ENCODE measurements around the gene LRMDA. TPM values are rescaled to one million over a fixed set of nuclear protein-coding genes. Genes with fewer than 3 reads are reported as not detected.
"Not testable (repeated sequence)": the region's sequence is repeated elsewhere in the genome, so short reads cannot be mapped to it uniquely, and the experiment has no call there.

LRMDA gene
- total RNA-seq, 1 experiment from 2014 or later, result 0.24 TPM

- no peak overlapping the region for H3K27ac ChIP-seq
- DNase-seq, result no peak
- no peaks in the 10 kb centered on the region for H3K9me3 ChIP-seq (replicated peaks)
- no peaks in the 10 kb centered on the region for H3K36me3 ChIP-seq
- H3K27me3 ChIP-seq, result no peaks in the 10 kb centered on the region
- H3K4me3 ChIP-seq, result no peak overlapping the region
- no peaks in the 10 kb centered on the region for H3K4me1 ChIP-seq
These were observed 307.5 kb downstream of the LRMDA start for GRCh38 chr10:75738924-75739323.

DNA sequence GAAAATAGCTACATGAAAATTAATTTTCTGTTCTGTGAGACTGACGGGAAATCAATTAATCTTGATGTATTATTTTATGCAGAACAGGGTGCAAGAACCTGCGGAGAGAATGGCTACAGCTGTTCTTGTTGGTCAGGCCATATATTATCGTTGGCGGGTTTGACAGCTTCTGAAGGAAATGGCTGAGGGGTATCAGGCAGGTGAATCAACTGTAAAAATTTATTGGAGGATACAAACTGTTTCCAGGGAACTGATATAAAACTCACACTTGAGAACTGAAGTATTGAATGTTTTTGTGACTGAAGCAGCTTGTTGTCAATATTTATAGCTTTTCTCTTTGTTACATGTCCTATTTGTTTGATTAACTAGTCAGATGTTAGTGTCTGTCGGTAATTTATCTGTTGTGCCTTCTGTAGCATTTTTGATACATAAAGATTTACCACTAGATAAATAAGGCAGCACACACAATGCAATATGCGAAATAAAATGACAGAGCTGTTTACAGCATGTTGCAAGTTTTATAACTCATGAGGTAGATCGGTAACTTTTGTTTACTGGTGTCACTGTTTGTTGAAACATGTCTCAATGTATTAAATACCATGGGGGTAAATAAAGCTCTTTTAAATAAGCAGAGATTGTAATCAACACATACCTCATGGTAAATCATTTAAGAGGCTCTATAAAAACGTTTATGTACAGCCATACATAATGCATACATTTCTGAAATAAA is 308.2 kb downstream of the LRMDA start:
- H3K27me3 ChIP-seq, result no peaks in the 10 kb centered on the region
- no peaks in the 10 kb centered on the region for H3K4me1 ChIP-seq
- no peaks in the 10 kb centered on the region for H3K36me3 ChIP-seq
- DNase-seq, result no peak
- H3K9me3 ChIP-seq (replicated peaks), result no peaks in the 10 kb centered on the region
- H3K4me3 ChIP-seq, result no peak overlapping the region
- no peak overlapping the region for H3K27ac ChIP-seq

DNA sequence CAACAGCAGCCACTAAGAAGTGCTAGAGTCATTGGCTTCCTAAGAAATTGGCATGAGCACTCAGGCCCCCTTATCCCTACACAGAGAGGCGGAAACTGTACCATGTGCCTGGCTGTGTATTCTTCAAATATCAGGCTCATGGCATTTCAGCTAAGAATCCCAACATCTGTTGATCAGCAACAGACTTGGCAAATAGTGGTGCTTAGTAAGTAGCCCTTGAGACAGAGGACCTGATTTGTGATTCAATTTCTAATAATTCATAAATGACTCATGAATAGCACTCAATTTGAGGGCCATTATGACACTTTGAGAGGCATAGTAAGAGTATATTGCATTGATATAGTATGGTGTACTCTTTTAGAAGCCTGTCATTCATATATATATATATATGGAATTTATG is 309.1 kb downstream of the LRMDA start:
- Histone ChIP-seq H3K27ac (no peak overlapping the region), H3K4me1 (no peaks in the 10 kb centered on the region), H3K4me3 (no peak overlapping the region), H3K36me3 (no peaks in the 10 kb centered on the region), H3K27me3 (no peaks in the 10 kb centered on the region), H3K9me3 (replicated peaks) (no peaks in the 10 kb centered on the region)
- no peak for DNase-seq

GRCh38 chr10:75742355-75742754 is 310.9 kb downstream of the LRMDA start:
- no peak for DNase-seq
- H3K27ac ChIP-seq, result no peak overlapping the region
- no peak overlapping the region for H3K4me3 ChIP-seq
- H3K27me3 ChIP-seq, result no peaks in the 10 kb centered on the region
- no peaks in the 10 kb centered on the region for H3K9me3 ChIP-seq (replicated peaks)
- H3K4me1 ChIP-seq, result no peaks in the 10 kb centered on the region
- no peaks in the 10 kb centered on the region for H3K36me3 ChIP-seq

DNA sequence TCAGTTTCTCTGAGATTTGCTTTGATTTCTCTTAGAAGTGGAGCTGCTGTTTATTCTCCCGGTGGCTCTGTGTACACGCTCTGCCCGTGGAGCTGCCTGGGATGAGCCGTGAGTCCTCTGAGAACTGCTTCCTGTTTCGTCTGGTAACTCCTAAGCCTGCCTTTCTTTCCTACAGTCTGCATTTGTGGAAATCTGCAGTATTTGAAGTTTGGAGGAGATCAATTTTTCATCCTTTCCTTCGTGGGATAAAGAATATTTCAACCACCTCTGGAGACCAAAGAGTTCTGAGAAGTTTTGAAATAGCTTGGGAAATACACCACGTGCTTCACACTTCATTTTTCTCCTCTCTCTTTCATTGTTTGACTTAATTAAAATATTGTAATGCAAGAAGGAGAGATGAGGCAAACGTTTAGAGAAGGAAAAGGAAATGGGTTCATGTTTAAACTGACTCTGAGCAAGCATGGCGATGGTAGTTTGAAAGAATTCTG is 311.9 kb downstream of the LRMDA start:
- no peak overlapping the region for H3K27ac ChIP-seq
- H3K27me3 ChIP-seq, result no peaks in the 10 kb centered on the region
- H3K4me3 ChIP-seq, result no peak overlapping the region
- no peaks in the 10 kb centered on the region for H3K36me3 ChIP-seq
- no peak for DNase-seq
- no peaks in the 10 kb centered on the region for H3K9me3 ChIP-seq (replicated peaks)
- H3K4me1 ChIP-seq, result no peaks in the 10 kb centered on the region

DNA sequence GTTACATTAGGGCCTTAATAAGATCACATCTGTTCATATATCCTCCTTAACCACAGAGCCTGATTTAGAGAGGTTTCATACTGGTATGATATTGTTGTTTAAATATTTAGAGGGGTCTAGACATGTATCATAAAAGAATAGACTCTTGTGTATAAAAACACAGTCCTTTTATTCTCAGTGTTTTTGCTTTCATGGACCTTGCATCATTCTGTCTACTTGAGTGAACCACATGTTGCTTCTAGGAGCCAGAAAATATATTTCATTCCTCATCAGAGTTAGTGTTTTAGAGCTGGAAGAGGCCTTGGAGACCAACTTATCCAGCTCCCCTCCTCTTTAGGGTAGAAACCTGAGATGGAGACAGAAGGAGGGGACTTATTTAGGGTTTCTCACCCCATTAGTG is 312.8 kb downstream of the LRMDA start:
- Histone ChIP-seq H3K9me3 (replicated peaks) (no peaks in the 10 kb centered on the region), H3K4me1 (no peaks in the 10 kb centered on the region), H3K27ac (no peak overlapping the region), H3K27me3 (no peaks in the 10 kb centered on the region), H3K36me3 (no peaks in the 10 kb centered on the region), H3K4me3 (no peak overlapping the region)
- no peak for DNase-seq

DNA sequence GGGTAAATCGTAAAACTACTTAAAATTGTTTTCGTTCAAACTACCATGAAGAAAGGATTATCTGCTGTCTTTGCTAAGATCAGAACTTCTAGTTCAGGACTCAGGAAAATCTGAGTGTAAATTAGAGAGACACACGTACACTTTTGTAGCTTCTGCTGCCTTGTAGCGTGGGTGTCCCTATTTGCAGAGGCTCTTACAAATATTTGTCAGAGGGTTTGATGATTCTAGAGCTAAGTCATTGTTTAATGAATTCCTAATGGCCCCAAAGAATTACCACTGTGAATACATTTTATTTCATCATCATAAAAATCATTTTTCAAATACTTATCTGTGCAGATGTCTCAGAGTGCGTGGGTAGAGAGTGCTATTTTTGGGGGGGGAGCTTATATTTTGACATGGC is 314.9 kb downstream of the LRMDA start:
- Histone ChIP-seq H3K27ac (no peak overlapping the region), H3K9me3 (replicated peaks) (no peaks in the 10 kb centered on the region), H3K4me3 (no peak overlapping the region), H3K4me1 (no peaks in the 10 kb centered on the region), H3K27me3 (no peaks in the 10 kb centered on the region), H3K36me3 (no peaks in the 10 kb centered on the region)
- DNase-seq, result no peak

- H3K36me3 ChIP-seq, H3K27ac ChIP-seq: not testable (repeated sequence)
These were observed 318.9 kb downstream of the LRMDA start for GRCh38 chr10:75750093-75750875.

GRCh38 chr10:75751232-75751631 is 319.8 kb downstream of the LRMDA start:
- H3K4me3 ChIP-seq, result no peak overlapping the region
- no peaks in the 10 kb centered on the region for H3K27me3 ChIP-seq
- no peak for DNase-seq
- H3K4me1 ChIP-seq, result no peaks in the 10 kb centered on the region
- H3K36me3 ChIP-seq, result no peaks in the 10 kb centered on the region
- no peak overlapping the region for H3K27ac ChIP-seq
- H3K9me3 ChIP-seq (replicated peaks), result no peaks in the 10 kb centered on the region

More at GRCh38 chr10:75750093-75750875, 318.9 kb downstream of the LRMDA start:
- H3K27me3 ChIP-seq; H3K4me3 ChIP-seq; DNase-seq; H3K4me1 ChIP-seq; H3K9me3 ChIP-seq (replicated peaks): not testable (repeated sequence)

GRCh38 chr10:75753621-75754020 is 322.2 kb downstream of the LRMDA start:
- H3K27me3 ChIP-seq, result no peaks in the 10 kb centered on the region
- no peak overlapping the region for H3K27ac ChIP-seq
- no peaks in the 10 kb centered on the region for H3K9me3 ChIP-seq (replicated peaks)
- H3K4me1 ChIP-seq, result no peaks in the 10 kb centered on the region
- DNase-seq, result no peak
- no peaks in the 10 kb centered on the region for H3K36me3 ChIP-seq
- H3K4me3 ChIP-seq, result no peak overlapping the region

DNA sequence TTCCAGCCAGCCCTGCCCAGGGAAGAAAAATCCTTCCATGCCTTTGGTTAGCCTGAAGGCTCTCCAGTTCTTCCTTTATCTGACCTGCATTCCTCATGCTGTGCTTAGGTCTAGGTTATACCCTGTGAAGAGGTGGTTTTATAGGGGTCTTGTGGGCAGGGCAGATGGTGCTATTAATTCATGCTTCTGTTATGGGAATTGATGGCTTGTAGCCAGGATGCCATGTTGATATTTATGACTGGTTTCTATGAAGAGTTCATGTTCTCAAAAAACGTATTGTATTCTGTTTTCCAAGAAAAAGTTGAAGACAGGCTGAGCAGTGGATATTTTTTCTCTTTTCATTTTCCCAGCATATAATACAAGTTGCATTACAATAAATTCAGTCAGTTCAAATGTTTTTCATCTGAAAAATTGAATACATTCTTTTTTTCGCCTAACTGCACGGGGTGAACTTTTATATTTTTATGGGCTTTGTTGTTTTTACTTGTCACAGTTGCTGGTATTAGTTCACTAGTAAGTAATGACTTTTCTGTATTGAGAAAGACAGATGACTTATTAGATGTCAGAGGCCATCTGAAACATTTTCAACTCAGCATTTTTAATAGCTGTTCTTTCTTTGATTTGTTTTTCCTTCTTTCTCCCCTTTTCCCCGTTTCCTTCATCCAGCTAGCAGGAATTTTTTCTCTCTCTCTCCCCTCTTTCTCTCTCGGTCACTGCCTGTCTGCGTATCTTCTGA is 322.8 kb downstream of the LRMDA start:
- no peak for DNase-seq
- H3K4me3 ChIP-seq, result no peak overlapping the region
- H3K27ac ChIP-seq, result no peak overlapping the region
- H3K9me3 ChIP-seq (replicated peaks), result no peaks in the 10 kb centered on the region
- H3K4me1 ChIP-seq, result no peaks in the 10 kb centered on the region
- H3K27me3 ChIP-seq, result no peaks in the 10 kb centered on the region
- H3K36me3 ChIP-seq, result no peaks in the 10 kb centered on the region

DNA sequence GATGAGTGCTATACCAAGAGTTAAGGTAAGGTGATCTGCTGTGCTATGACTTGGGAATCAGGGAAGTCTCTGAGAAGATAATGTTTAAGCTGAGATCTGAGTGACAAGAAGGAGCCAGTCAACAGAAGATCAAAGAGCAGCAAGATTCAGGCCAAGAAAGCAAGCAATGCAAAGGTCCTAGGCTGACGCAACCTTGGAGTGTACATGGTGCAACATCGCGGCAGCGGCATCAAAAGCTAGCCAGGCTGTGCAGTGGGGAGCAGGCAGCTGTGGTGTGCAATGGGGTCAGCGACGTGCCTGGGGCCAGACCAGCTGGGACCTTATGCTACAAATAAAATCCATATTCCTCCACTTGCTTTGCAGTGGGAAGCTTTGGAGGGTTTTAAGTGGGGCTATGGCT is 324.1 kb downstream of the LRMDA start:
- Histone ChIP-seq H3K27ac (no peak overlapping the region), H3K27me3 (no peaks in the 10 kb centered on the region)
- DNase-seq, result no peak

DNA sequence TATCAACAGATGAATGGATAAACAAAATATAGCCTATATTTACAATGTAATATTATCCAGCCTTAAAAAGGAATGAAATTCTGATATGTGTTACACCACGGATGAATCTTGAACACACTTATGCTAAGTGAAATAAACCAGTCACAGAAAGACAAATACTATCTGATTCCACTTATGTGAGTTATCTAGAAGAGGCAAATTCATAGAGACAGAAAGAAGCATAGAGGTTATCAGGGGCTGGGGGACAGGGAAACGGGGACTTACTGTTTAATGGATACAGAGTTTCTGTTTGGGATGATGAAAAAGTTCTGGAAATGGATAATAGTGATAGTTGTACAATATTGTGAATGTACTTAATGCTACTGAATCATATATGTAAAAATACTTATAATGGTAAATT is 329.9 kb downstream of the LRMDA start:
- Histone ChIP-seq H3K9me3 (replicated peaks) (no peaks in the 10 kb centered on the region), H3K4me3 (no peak overlapping the region), H3K36me3 (no peaks in the 10 kb centered on the region), H3K27me3 (0 out of 2 replicates have a peak, but pooled peaks cover 2% of the 10 kb centered on the region), H3K4me1 (no peaks in the 10 kb centered on the region), H3K27ac (no peak overlapping the region)
- no peak for DNase-seq

More for the DNA sequence above, 324.1 kb downstream of the LRMDA start:
- H3K4me3 ChIP-seq, result no peak overlapping the region
- no peaks in the 10 kb centered on the region for H3K9me3 ChIP-seq (replicated peaks)
- H3K4me1 ChIP-seq, result no peaks in the 10 kb centered on the region
- H3K36me3 ChIP-seq, result no peaks in the 10 kb centered on the region

DNA sequence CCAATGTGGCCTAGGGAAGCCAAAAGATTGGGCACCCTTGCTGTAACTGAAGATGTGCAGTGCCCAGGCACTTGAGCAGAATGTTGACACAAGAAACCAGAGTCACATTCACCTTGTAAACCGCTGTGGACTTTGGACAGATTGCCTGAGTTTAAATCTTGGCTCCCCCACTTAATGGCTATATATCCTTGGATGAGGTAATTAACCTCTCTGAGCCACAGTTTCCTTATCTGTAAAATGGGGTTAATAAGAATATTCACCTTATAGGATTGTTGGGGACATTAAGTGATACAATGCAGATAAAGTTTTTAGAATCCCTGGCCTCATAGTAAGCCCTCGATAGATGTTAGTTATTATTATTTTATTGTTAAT is 331.0 kb downstream of the LRMDA start:
- Histone ChIP-seq H3K4me1 (no peaks in the 10 kb centered on the region), H3K27ac (no peak overlapping the region), H3K36me3 (no peaks in the 10 kb centered on the region), H3K4me3 (no peak overlapping the region), H3K27me3 (0 out of 2 replicates have a peak, but pooled peaks cover 2% of the 10 kb centered on the region), H3K9me3 (replicated peaks) (no peaks in the 10 kb centered on the region)
- no peak for DNase-seq

GRCh38 chr10:75763652-75764051 is 332.2 kb downstream of the LRMDA start:
- no peaks in the 10 kb centered on the region for H3K36me3 ChIP-seq
- no peaks in the 10 kb centered on the region for H3K9me3 ChIP-seq (replicated peaks)

More at GRCh38 chr10:75763652-75764051, 332.2 kb downstream of the LRMDA start:
- Histone ChIP-seq H3K4me3 (no peak overlapping the region), H3K27me3 (0 out of 2 replicates have a peak, but pooled peaks cover 2% of the 10 kb centered on the region), H3K4me1 (no peaks in the 10 kb centered on the region), H3K27ac (no peak overlapping the region)
- no peak for DNase-seq

All from SJCRH30 (cell line).